ENCODE data around the gene ZNF850. TPM values are rescaled to one million over a fixed set of nuclear protein-coding genes. Genes with fewer than 3 reads are reported as not detected.

Gene ZNF850
- total and polyA plus RNA-seq, 9 of the 15 experiments (the other 6 are each of a cell fraction or from before 2014, with no cell fraction given), result 1.2 to 13.0 (median 5.9) TPM

- no peak for TF ChIP-seq SMAD3 (CRISPR knock-in tag; conservative IDR thresholded peaks at IDR 0.05)
- no peak for TF ChIP-seq NR4A1 (CRISPR knock-in tag; IDR thresholded peaks at IDR 0.05)
- no peak for TF ChIP-seq NR4A1 (tag; IDR thresholded peaks at IDR 0.05)
- no peak for TF ChIP-seq HSF4 (CRISPR knock-in tag; IDR thresholded peaks at IDR 0.05; ENCODE audit: borderline replicate concordance)
- TF ChIP-seq TCF15 (CRISPR knock-in tag; IDR thresholded peaks at IDR 0.05), result no peak
- no peak for TF ChIP-seq TCF7L2 (IDR thresholded peaks at IDR 0.05; ENCODE audit: low read depth, low read length)
- TF ChIP-seq DNMT1 (IDR thresholded peaks at IDR 0.05), result no peak
- no peak for TF ChIP-seq ZNF324 (CRISPR knock-in tag; IDR thresholded peaks at IDR 0.05)
- TF ChIP-seq KAT7 (CRISPR knock-in tag; IDR thresholded peaks at IDR 0.05; ENCODE audit: borderline replicate concordance), result no peak
- peak; percentile 83 for TF ChIP-seq RBBP5 (IDR thresholded peaks at IDR 0.05; ENCODE audit: borderline replicate concordance, insufficient read depth, low read length, poor library complexity, severe bottlenecking)
- TF ChIP-seq TFE3 (CRISPR knock-in tag; IDR thresholded peaks at IDR 0.05), result no peak
- TF ChIP-seq NBN (IDR thresholded peaks at IDR 0.05; ENCODE audit: low read depth), result no peak
- no peak for TF ChIP-seq ZSCAN32 (CRISPR knock-in tag; IDR thresholded peaks at IDR 0.05)
- TF ChIP-seq ARID3A (IDR thresholded peaks at IDR 0.05; ENCODE audit: borderline replicate concordance, low read depth, low read length), result no peak
- TF ChIP-seq ZNF444 (CRISPR knock-in tag; IDR thresholded peaks at IDR 0.05), result no peak
- no peak for TF ChIP-seq RBM14 (IDR thresholded peaks at IDR 0.05; ENCODE audit: borderline replicate concordance, insufficient read depth, low read depth, low read length)
- TF ChIP-seq MLLT1 (IDR thresholded peaks at IDR 0.05), result no peak; a peak in 1 of 4 replicates
- no peak for TF ChIP-seq ADNP (tag; IDR thresholded peaks at IDR 0.05)
- TF ChIP-seq IRF1 (CRISPR knock-in tag; IDR thresholded peaks at IDR 0.05; ENCODE audit: borderline replicate concordance), result no peak
- TF ChIP-seq MITF (IDR thresholded peaks at IDR 0.05), result no peak
Observed at GRCh38 chr19:36772311-36773222, at the start of gene ZNF850 (continued).

Data from K562 (cell line).